Measurements from ENCODE around the gene ZBTB46.
"Not testable (repeated sequence)": the region's sequence is repeated elsewhere in the genome, so short reads cannot be mapped to it uniquely, and the experiment has no call there.

Gene ZBTB46

DNA sequence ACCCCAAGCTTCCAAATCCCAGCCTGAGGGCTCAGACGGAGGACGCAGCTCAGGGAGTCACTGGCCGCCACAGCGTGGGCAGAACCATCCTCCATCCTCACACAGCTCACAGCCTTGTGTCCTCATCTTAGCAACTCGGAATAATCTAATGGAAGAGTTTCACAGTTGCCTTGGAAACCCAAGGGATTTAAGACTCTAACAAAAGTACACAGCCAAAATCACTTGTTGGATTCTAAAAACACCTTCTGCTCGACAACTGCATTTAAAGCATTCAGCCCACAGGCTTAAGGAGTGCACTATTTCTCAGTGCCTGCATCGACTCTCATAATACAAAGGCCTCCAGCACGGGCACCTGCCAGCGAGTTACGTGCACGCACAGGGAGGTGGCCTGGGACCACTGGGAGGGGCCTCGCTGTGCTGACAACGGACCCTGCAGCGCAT is 45.4 kb downstream of the ZBTB46 start:
- Histone ChIP-seq H3K27ac (ENCODE audit: low read depth, low read length) (no peak overlapping the region), H3K36me3 (ENCODE audit: insufficient read depth, low read length) (no peaks in the 10 kb centered on the region), H3K79me2 (ENCODE audit: control insufficient read depth, insufficient read depth, low read length, unreplicated experiment) (no peaks in the 10 kb centered on the region), H3K4me3 (ENCODE audit: low read depth, low read length) (no peak overlapping the region), H3K4me1 (ENCODE audit: control insufficient read depth, insufficient read depth, low read length, unreplicated experiment) (no peaks in the 10 kb centered on the region), H3K27me3 (ENCODE audit: insufficient read depth, low read length) (no peaks in the 10 kb centered on the region), H2AFZ (ENCODE audit: low read length, unreplicated experiment) (no peak overlapping the region)

DNA sequence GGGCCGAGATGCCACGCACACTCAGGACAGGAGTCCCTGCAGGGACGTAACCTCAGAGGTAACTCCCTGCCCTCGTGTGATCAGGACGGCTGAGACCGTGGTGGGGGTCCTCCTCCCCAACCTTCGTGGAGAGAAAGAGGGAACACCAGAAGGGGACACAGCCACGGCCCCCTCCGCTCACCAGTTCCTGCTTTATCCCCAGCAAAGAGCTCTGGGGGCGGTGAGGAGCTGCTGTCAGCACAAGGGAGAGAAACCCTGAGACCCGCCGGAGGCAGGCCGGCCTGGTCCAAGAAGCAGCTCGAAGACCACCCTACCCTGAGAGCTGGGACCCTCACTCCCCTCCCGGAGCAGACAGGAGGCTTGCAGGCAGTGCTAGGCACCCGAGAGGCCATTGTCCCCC is 47.1 kb downstream of the ZBTB46 start:
- Histone ChIP-seq H3K36me3 (ENCODE audit: insufficient read depth, low read length) (no peaks in the 10 kb centered on the region), H3K27me3 (ENCODE audit: insufficient read depth, low read length) (no peaks in the 10 kb centered on the region), H3K27ac (ENCODE audit: low read depth, low read length) (no peak overlapping the region), H3K79me2 (ENCODE audit: control insufficient read depth, insufficient read depth, low read length, unreplicated experiment) (no peaks in the 10 kb centered on the region), H3K4me3 (ENCODE audit: low read depth, low read length) (no peak overlapping the region), H2AFZ (ENCODE audit: low read length, unreplicated experiment) (no peak overlapping the region), H3K4me1 (ENCODE audit: control insufficient read depth, insufficient read depth, low read length, unreplicated experiment) (no peaks in the 10 kb centered on the region)

DNA sequence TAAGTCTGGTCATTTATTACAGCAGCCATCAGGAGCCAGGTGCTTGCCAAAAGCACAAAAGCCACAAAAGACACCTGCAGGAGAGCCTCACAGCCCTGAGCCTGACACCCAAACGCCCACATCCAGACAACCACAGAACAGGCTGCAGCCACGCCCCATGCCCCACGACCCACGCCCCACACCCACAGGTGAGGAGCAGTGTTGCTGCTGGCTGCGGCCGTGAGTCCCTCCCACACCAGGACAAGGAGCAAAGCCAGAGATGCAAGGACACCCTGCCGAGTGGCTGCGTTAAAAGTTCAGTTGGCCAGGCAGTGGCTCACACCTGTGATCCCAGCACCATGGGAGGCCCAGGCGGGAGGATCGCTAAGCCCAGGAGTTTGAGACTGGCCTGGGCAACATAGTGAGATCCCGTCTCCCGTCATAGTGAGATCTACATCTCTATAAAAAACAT is 48.5 kb downstream of the ZBTB46 start:
- Histone ChIP-seq H3K79me2 (ENCODE audit: control insufficient read depth, insufficient read depth, low read length, unreplicated experiment) (no peaks in the 10 kb centered on the region), H3K36me3 (ENCODE audit: insufficient read depth, low read length) (no peaks in the 10 kb centered on the region), H3K27me3 (ENCODE audit: insufficient read depth, low read length) (no peaks in the 10 kb centered on the region), H2AFZ (ENCODE audit: low read length, unreplicated experiment) (no peak overlapping the region), H3K4me1 (ENCODE audit: control insufficient read depth, insufficient read depth, low read length, unreplicated experiment) (no peaks in the 10 kb centered on the region), H3K4me3 (ENCODE audit: low read depth, low read length) (no peak overlapping the region), H3K27ac (ENCODE audit: low read depth, low read length) (no peak overlapping the region)

- H3K4me1 ChIP-seq (ENCODE audit: control insufficient read depth, insufficient read depth, low read length, unreplicated experiment), result no peaks in the 10 kb centered on the region
- no peak overlapping the region for H2AFZ ChIP-seq (ENCODE audit: low read length, unreplicated experiment)
- H3K4me3 ChIP-seq (ENCODE audit: low read depth, low read length), result no peak overlapping the region
- no peaks in the 10 kb centered on the region for H3K27me3 ChIP-seq (ENCODE audit: insufficient read depth, low read length)
- H3K36me3 ChIP-seq (ENCODE audit: insufficient read depth, low read length), result no peaks in the 10 kb centered on the region
- no peak overlapping the region for H3K27ac ChIP-seq (ENCODE audit: low read depth, low read length)
- H3K79me2 ChIP-seq (ENCODE audit: control insufficient read depth, insufficient read depth, low read length, unreplicated experiment), result no peaks in the 10 kb centered on the region
These were observed 49.0 kb downstream of the ZBTB46 start for GRCh38 chr20:63782051-63782471.

GRCh38 chr20:63781181-63781580 is 49.9 kb downstream of the ZBTB46 start:
- Histone ChIP-seq H2AFZ (ENCODE audit: low read length, unreplicated experiment) (no peak overlapping the region), H3K4me3 (ENCODE audit: low read depth, low read length) (no peak overlapping the region), H3K79me2 (ENCODE audit: control insufficient read depth, insufficient read depth, low read length, unreplicated experiment) (no peaks in the 10 kb centered on the region), H3K36me3 (ENCODE audit: insufficient read depth, low read length) (no peaks in the 10 kb centered on the region), H3K27me3 (ENCODE audit: insufficient read depth, low read length) (no peaks in the 10 kb centered on the region), H3K27ac (ENCODE audit: low read depth, low read length) (no peak overlapping the region), H3K4me1 (ENCODE audit: control insufficient read depth, insufficient read depth, low read length, unreplicated experiment) (no peaks in the 10 kb centered on the region)

- no peaks in the 10 kb centered on the region for H3K36me3 ChIP-seq (ENCODE audit: insufficient read depth, low read length)
- H3K27ac ChIP-seq (ENCODE audit: low read depth, low read length), result no peak overlapping the region
- no peaks in the 10 kb centered on the region for H3K79me2 ChIP-seq (ENCODE audit: control insufficient read depth, insufficient read depth, low read length, unreplicated experiment)
- H3K4me1 ChIP-seq (ENCODE audit: control insufficient read depth, insufficient read depth, low read length, unreplicated experiment), result no peaks in the 10 kb centered on the region
- no peak overlapping the region for H2AFZ ChIP-seq (ENCODE audit: low read length, unreplicated experiment)
- H3K4me3 ChIP-seq (ENCODE audit: low read depth, low read length), result no peak overlapping the region
- H3K27me3 ChIP-seq (ENCODE audit: insufficient read depth, low read length), result no peaks in the 10 kb centered on the region
These were observed 52.2 kb downstream of the ZBTB46 start for GRCh38 chr20:63778857-63779256.

- no peak overlapping the region for H3K27ac ChIP-seq (ENCODE audit: low read depth, low read length)
- H3K27me3 ChIP-seq (ENCODE audit: insufficient read depth, low read length), result no peaks in the 10 kb centered on the region
These were observed 52.9 kb downstream of the ZBTB46 start for GRCh38 chr20:63778034-63778752.

GRCh38 chr20:63777614-63778013 is 53.5 kb downstream of the ZBTB46 start:
- no peaks in the 10 kb centered on the region for H3K79me2 ChIP-seq (ENCODE audit: control insufficient read depth, insufficient read depth, low read length, unreplicated experiment)
- H3K27me3 ChIP-seq (ENCODE audit: insufficient read depth, low read length), result no peaks in the 10 kb centered on the region
- no peak overlapping the region for H3K27ac ChIP-seq (ENCODE audit: low read depth, low read length)
- no peaks in the 10 kb centered on the region for H3K4me1 ChIP-seq (ENCODE audit: control insufficient read depth, insufficient read depth, low read length, unreplicated experiment)
- H3K36me3 ChIP-seq (ENCODE audit: insufficient read depth, low read length), result no peaks in the 10 kb centered on the region
- no peak overlapping the region for H3K4me3 ChIP-seq (ENCODE audit: low read depth, low read length)
- no peak overlapping the region for H2AFZ ChIP-seq (ENCODE audit: low read length, unreplicated experiment)

More at GRCh38 chr20:63778034-63778752, 52.9 kb downstream of the ZBTB46 start:
- no peaks in the 10 kb centered on the region for H3K79me2 ChIP-seq (ENCODE audit: control insufficient read depth, insufficient read depth, low read length, unreplicated experiment)
- no peak overlapping the region for H3K4me3 ChIP-seq (ENCODE audit: low read depth, low read length)
- no peaks in the 10 kb centered on the region for H3K36me3 ChIP-seq (ENCODE audit: insufficient read depth, low read length)
- no peak overlapping the region for H2AFZ ChIP-seq (ENCODE audit: low read length, unreplicated experiment)
- H3K4me1 ChIP-seq (ENCODE audit: control insufficient read depth, insufficient read depth, low read length, unreplicated experiment), result no peaks in the 10 kb centered on the region

- not testable (repeated sequence) for H3K36me3 ChIP-seq (ENCODE audit: insufficient read depth, low read length); H3K4me3 ChIP-seq (ENCODE audit: low read depth, low read length); H3K4me1 ChIP-seq (ENCODE audit: control insufficient read depth, insufficient read depth, low read length, unreplicated experiment); H3K79me2 ChIP-seq (ENCODE audit: control insufficient read depth, insufficient read depth, low read length, unreplicated experiment); H2AFZ ChIP-seq (ENCODE audit: low read length, unreplicated experiment); H3K27ac ChIP-seq (ENCODE audit: low read depth, low read length); H3K27me3 ChIP-seq (ENCODE audit: insufficient read depth, low read length)
These were observed 54.2 kb downstream of the ZBTB46 start for GRCh38 chr20:63776875-63777274.

DNA sequence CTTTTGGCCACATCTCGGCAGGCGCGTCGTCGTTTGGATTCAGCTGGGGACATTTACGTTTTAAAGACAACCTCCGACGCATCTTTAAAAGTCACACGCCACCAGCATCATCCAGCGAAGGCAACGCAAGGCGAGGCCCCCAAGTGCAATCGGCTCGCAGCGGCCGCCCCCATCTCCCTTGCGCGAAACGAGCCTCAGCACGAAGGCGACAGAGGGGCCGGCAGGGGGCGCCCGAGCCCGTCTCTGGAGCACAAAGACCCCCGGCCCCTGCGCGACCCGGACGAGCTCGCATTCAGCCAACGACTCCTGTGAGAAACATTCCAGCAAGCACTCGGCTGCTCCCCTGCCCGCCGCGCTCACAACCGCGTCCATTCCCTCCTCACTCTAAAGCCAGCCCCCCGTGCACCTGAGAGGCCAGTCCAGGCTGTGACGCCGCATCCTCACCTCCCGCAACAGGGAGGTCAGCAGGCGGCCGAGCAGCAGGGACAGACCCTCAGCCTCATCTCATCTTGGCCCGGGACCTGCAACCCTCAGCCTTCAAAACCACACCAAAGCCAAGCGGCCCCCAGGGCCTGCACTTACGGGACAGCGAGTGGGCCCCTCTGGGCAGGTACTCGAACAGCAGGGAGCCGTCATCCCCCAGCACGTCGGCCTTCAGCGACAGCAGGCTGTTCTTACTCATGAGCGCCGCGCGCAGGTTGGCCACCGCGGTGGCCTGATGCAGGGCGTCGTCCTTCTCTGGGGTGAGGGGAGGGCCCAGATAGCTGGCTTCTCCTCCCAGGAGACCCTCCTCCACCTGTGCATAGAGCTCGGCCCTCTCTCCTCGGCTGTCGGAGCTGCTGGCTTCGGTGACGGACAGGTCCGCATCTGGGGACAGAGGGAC is 55.7 kb downstream of the ZBTB46 start:
- H2AFZ ChIP-seq (ENCODE audit: low read length, unreplicated experiment), result no peak overlapping the region

More for the DNA sequence above, 55.7 kb downstream of the ZBTB46 start:
- Histone ChIP-seq H3K36me3 (ENCODE audit: insufficient read depth, low read length) (no peaks in the 10 kb centered on the region), H3K4me3 (ENCODE audit: low read depth, low read length) (peak overlapping the region; percentile 71), H3K27me3 (ENCODE audit: insufficient read depth, low read length) (no peaks in the 10 kb centered on the region), H3K4me1 (ENCODE audit: control insufficient read depth, insufficient read depth, low read length, unreplicated experiment) (no peaks in the 10 kb centered on the region), H3K27ac (ENCODE audit: low read depth, low read length) (no peak overlapping the region), H3K79me2 (ENCODE audit: control insufficient read depth, insufficient read depth, low read length, unreplicated experiment) (no peaks in the 10 kb centered on the region)
